ENCODE results near the gene UBAC2.

Gene UBAC2

DNA sequence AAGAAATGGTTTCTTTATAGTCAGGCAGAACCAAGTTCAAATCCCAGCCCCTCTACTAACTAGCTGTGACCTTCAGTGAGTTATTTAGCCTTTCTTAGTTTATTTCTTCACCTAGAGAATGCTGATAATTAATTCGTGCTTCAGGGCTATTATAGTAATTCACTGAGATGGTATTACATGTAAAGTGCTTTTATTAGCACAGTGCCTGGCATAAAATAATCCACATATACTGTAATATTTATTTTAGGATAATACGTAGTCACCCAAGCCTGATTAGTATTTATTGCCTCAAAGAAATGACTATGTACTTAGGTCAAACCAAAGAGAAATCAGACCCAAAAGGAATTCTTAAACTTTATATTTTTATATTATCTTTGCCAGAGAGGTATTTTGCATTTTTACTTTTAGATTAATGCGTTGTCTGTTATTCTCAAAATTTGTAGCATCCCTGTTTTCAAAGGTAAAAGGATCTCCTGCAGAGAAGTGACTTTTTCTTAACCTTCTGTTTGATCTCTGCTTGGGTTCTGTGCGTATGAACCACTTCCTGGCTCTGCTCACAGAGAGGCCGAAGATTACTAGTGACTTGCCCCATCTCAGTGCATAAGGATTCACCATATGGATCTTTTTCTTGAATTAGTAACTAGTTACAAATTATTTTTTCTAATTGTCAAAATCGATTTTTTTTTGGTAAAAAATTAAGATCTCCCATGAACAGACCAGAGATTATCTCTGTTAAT is 19.7 kb downstream of the UBAC2 start:
- TF ChIP-seq, protein P1, sequence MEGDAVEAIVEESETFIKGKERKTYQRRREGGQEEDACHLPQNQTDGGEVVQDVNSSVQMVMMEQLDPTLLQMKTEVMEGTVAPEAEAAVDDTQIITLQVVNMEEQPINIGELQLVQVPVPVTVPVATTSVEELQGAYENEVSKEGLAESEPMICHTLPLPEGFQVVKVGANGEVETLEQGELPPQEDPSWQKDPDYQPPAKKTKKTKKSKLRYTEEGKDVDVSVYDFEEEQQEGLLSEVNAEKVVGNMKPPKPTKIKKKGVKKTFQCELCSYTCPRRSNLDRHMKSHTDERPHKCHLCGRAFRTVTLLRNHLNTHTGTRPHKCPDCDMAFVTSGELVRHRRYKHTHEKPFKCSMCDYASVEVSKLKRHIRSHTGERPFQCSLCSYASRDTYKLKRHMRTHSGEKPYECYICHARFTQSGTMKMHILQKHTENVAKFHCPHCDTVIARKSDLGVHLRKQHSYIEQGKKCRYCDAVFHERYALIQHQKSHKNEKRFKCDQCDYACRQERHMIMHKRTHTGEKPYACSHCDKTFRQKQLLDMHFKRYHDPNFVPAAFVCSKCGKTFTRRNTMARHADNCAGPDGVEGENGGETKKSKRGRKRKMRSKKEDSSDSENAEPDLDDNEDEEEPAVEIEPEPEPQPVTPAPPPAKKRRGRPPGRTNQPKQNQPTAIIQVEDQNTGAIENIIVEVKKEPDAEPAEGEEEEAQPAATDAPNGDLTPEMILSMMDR (IDR thresholded peaks at IDR 0.05; ENCODE audit: low read length, missing control alignments): no peak
- DNase-seq (ENCODE audit: low read depth): no peak
- H3K4me3 ChIP-seq (replicated peaks; ENCODE audit: low read depth, low read length): no peak overlapping the region

DNA sequence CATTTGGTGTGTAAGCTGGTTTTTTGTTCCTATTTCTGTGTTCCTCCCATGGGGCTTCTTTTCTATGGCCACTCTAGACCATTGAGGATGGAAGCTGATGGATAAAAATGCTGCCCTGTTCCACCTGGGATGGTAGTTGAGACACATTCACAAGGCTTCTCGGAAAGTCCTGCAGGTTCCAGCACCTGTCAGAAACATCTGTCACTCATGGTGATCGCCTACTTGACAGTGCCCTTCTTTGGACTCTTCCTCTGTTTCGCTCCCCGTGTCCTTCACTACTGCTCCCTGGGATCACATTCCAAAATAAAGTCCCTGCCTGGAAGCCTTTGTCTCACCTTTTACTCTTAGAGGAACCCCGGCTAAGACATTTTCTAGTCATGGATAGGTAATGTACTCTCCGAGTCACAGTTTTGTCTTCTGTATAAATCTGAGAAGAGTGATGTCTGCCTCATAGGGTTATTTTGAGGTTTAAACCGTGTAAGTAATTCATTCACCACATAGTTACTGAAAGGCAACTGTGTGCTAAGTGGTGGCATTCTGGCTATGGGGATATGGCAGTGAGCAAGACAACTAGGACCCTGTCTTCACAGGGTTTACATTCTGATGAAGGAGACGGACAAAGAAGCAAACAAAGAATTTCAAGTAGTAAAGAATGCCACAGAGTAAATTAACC is 21.0 kb downstream of the UBAC2 start:
- TF ChIP-seq, protein P1 (IDR thresholded peaks at IDR 0.05; ENCODE audit: low read length, missing control alignments): no peak

DNA sequence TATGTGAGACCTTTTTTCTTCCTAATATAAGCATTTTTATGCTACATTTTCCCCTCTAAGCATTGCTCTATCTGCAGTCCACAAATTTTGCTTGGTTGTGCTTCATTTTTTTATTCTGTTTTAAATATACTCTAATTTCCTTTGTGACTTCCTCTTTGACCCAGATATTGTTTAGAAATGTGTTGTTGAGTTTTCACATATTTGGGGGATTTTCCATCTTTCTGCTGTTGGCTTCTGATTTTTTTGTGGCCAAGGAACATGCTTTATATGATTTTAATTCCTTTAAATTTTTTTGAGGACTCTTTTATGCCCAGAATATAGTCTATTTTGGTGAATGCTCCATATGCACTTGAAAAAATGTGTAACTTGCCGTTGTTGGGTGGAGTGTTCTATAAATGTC is 22.9 kb downstream of the UBAC2 start:
- no peak for DNase-seq (ENCODE audit: low read depth)
- no peak overlapping the region for H3K4me3 ChIP-seq (replicated peaks; ENCODE audit: low read depth, low read length)
- TF ChIP-seq, protein P1 (IDR thresholded peaks at IDR 0.05; ENCODE audit: low read length, missing control alignments): no peak

More for the DNA sequence above, 21.0 kb downstream of the UBAC2 start:
- no peak for DNase-seq (ENCODE audit: low read depth)
- H3K4me3 ChIP-seq (replicated peaks; ENCODE audit: low read depth, low read length): no peak overlapping the region

DNA sequence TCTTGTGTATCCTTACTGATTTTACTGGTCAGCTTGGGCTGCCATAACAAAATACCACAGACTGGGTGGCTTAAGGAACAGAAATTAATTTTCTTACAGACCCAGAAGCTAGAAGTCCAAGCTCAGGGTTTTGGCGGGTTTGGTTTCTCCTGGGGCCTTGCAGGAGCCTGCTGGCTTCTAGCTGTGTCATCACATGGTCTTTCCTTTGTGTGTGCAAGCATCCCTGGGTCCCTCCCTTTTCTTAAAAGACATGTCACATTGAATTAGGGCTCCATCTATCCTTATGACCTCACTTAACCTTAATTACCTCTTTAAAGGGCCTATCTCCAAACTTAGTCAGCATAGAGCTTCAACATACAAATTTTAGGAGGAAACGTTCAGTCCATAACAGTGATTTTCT is 23.4 kb downstream of the UBAC2 start:
- TF ChIP-seq, protein P1 (IDR thresholded peaks at IDR 0.05; ENCODE audit: low read length, missing control alignments): no peak
- H3K4me3 ChIP-seq (replicated peaks; ENCODE audit: low read depth, low read length): no peak overlapping the region
- DNase-seq (ENCODE audit: low read depth): no peak

DNA sequence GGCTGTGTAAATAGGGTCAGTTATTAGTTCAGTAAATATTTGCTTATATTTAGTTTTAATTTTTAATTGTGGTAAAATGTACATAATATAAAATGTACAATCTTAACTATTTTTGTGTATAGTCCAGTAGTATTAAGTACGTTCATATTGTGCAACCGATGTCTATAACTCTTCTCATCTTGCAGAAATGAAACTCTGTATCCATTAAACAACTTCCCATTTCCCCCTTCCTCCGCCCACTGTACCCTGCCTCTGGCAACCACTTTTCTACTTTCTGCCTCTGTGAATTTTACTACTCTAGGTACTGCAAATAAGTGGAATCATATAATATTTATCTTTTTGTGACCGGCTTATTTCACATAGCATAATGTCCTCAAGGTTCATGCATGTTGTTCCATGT is 24.4 kb downstream of the UBAC2 start:
- TF ChIP-seq, protein P1 (IDR thresholded peaks at IDR 0.05; ENCODE audit: low read length, missing control alignments): no peak
- no peak for DNase-seq (ENCODE audit: low read depth)
- no peak overlapping the region for H3K4me3 ChIP-seq (replicated peaks; ENCODE audit: low read depth, low read length)

DNA sequence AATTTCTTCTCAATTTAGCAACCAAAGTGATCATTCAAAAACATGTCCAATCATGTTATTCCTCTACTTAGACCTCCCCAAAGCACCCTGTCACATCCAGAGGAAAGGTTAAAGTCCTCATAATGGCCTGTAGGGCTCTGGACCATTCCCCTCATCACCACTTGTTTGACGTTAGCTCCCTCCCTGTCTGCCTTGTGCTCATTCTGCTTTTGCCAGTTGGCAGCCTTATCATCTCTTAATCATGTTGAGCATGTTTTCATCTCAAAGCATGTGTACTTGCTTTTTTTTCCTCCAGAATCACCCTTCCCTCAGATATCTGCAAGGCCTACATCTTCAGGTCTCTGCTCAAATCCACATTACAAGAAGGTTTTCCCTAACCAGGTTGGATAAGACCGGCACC is 25.9 kb downstream of the UBAC2 start:
- H3K4me3 ChIP-seq (replicated peaks; ENCODE audit: low read depth, low read length): no peak overlapping the region
- TF ChIP-seq, protein P1 (IDR thresholded peaks at IDR 0.05; ENCODE audit: low read length, missing control alignments): no peak
- DNase-seq (ENCODE audit: low read depth): no peak
